Astrocyte (in vitro differentiated cells and primary cell): ENCODE measurements around the gene SMAD1. TPM values are rescaled to one million over a fixed set of nuclear protein-coding genes. Genes with fewer than 3 reads are reported as not detected.

ENCODE experiments used
- DNase-seq: peaks from one replicate; pipeline ENCODE4 v3.0.0-alpha.2; 2010; ENCODE audit warnings: low read depth
- FAIRE-seq: peaks from 2 replicates; lab custom pipeline; 2011; peaks lifted over from hg19 to GRCh38; lab: Jason Lieb, UNC
- H2AFZ ChIP-seq: 2 replicates; pipeline ENCODE4 v1.6.0; 2012; ENCODE audit warnings: low read depth, low read length, inconsistent platforms
- H3K27ac ChIP-seq: 2 replicates; pipeline ENCODE4 v1.5.1; 2011; ENCODE audit warnings: low read depth, low read length, inconsistent platforms
- H3K27me3 ChIP-seq: 2 replicates; pipeline ENCODE4 v1.6.0; 2011; ENCODE audit warnings: low read length, inconsistent platforms; ENCODE audit not compliant: insufficient read depth
- H3K36me3 ChIP-seq: 2 replicates; pipeline ENCODE4 v1.5.1; 2011; ENCODE audit warnings: low read length, inconsistent platforms; ENCODE audit not compliant: insufficient read depth
- H3K4me1 ChIP-seq: 2 replicates; pipeline ENCODE4 v1.5.1; 2011; ENCODE audit warnings: low read length, inconsistent platforms; ENCODE audit not compliant: insufficient read depth
- H3K4me2 ChIP-seq: 2 replicates; pipeline ENCODE4 v1.6.0; 2012; ENCODE audit warnings: low read length, inconsistent platforms
- H3K4me3 ChIP-seq: 2 replicates; pipeline ENCODE4 v1.5.1; 2011; ENCODE audit warnings: low read depth, mild to moderate bottlenecking, low read length, inconsistent platforms; ENCODE audit not compliant: insufficient read depth
- H3K79me2 ChIP-seq: 2 replicates; pipeline ENCODE4 v1.6.0; 2012; ENCODE audit warnings: mild to moderate bottlenecking, low read length, inconsistent platforms; ENCODE audit not compliant: insufficient read depth
- H3K9ac ChIP-seq: 2 replicates; pipeline ENCODE4 v1.6.0; 2012; ENCODE audit warnings: mild to moderate bottlenecking, low read length, inconsistent platforms
- H3K9me3 ChIP-seq: 2 replicates; pipeline ENCODE4 v1.5.1; 2012; ENCODE audit warnings: low read depth, mild to moderate bottlenecking, low read length, inconsistent platforms; ENCODE audit not compliant: insufficient read depth
- H4K20me1 ChIP-seq: 2 replicates; pipeline ENCODE4 v1.6.0; 2012; ENCODE audit warnings: low read length, inconsistent platforms; ENCODE audit not compliant: insufficient read depth
- H3K27ac Mint-ChIP-seq: one replicate; pipeline ENCODE4 v1.8.0; 2021; ENCODE audit warnings: mild to moderate bottlenecking, mixed read lengths; ENCODE audit not compliant: unreplicated experiment
- H3K27me3 Mint-ChIP-seq: one replicate; pipeline ENCODE4 v1.8.0; 2021; ENCODE audit warnings: low read depth, mixed read lengths; ENCODE audit not compliant: unreplicated experiment
- H3K36me3 Mint-ChIP-seq: one replicate; pipeline ENCODE4 v1.8.0; 2021; ENCODE audit warnings: low read depth, mixed read lengths; ENCODE audit not compliant: unreplicated experiment
- H3K4me1 Mint-ChIP-seq: one replicate; pipeline ENCODE4 v1.8.0; 2021; ENCODE audit warnings: low read depth, mixed read lengths; ENCODE audit not compliant: unreplicated experiment
- H3K4me3 Mint-ChIP-seq: one replicate; pipeline ENCODE4 v1.8.0; 2021; ENCODE audit warnings: mild to moderate bottlenecking, moderate library complexity, mixed read lengths; ENCODE audit not compliant: unreplicated experiment
- H3K9me3 Mint-ChIP-seq: one replicate; pipeline ENCODE4 v1.8.0; 2021; ENCODE audit warnings: mild to moderate bottlenecking, mixed read lengths; ENCODE audit not compliant: unreplicated experiment
- EZH2 ChIP-seq: IDR thresholded peaks from 2 replicates; pipeline ENCODE4 v1.6.1; 2012; ENCODE audit warnings: mild to moderate bottlenecking, low read length, inconsistent platforms; ENCODE audit not compliant: insufficient read depth
- total RNA-seq: library from RNA; stranded (reverse); gene quantifications from 2 replicates; pipeline ENCODE4 v1.2.1, GENCODE V29; 2021
- TF ChIP-seq, protein P1 (sequence below): IDR thresholded peaks from 2 replicates; pipeline ENCODE4 v1.5.1; 2011; ENCODE audit warnings: low read depth, mild to moderate bottlenecking, inconsistent platforms, low read length, moderate library complexity; ENCODE audit not compliant: insufficient read depth

The SMAD1 gene
- total RNA-seq, 1 donor from 2014 or later: 29.6 TPM

DNA sequence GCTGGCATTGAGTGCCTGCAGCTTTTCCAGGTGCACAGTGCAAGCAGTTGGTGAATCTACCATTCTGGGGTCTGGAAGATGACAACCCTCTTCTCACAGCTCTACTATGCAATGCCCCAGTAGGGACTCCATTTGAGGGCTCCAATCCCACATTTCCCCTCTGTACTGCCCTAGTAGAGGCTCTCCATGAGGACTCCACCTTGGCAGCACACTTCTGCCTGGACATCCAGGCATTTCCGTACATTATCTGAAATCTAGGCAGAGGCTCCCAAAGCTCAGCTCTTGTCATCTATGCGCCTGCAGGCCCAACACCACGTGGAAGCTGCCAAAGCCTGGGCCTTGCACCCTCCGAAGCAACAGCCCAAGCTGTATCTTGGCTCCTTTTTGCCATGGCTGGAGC, 8.4 kb upstream of the SMAD1 start:
- no peak for TF ChIP-seq EZH2
- TF ChIP-seq, protein P1, sequence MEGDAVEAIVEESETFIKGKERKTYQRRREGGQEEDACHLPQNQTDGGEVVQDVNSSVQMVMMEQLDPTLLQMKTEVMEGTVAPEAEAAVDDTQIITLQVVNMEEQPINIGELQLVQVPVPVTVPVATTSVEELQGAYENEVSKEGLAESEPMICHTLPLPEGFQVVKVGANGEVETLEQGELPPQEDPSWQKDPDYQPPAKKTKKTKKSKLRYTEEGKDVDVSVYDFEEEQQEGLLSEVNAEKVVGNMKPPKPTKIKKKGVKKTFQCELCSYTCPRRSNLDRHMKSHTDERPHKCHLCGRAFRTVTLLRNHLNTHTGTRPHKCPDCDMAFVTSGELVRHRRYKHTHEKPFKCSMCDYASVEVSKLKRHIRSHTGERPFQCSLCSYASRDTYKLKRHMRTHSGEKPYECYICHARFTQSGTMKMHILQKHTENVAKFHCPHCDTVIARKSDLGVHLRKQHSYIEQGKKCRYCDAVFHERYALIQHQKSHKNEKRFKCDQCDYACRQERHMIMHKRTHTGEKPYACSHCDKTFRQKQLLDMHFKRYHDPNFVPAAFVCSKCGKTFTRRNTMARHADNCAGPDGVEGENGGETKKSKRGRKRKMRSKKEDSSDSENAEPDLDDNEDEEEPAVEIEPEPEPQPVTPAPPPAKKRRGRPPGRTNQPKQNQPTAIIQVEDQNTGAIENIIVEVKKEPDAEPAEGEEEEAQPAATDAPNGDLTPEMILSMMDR: no peak
- H3K9ac ChIP-seq: no peak overlapping the region
- Mint-ChIP-seq H3K27ac (no peak overlapping the region), H3K9me3 (peaks cover 20% of the 10 kb centered on the region), H3K4me3 (no peak overlapping the region), H3K36me3 (peaks cover 2% of the 10 kb centered on the region), H3K27me3 (no peaks in the 10 kb centered on the region), H3K4me1 (no peaks in the 10 kb centered on the region)
- no peak overlapping the region for H3K4me2 ChIP-seq
- no peak for FAIRE-seq
- no peaks in the 10 kb centered on the region for H3K36me3 ChIP-seq
- peaks cover 9% of the 10 kb centered on the region for H3K9me3 ChIP-seq
- H3K27ac ChIP-seq: no peak overlapping the region
- H3K27me3 ChIP-seq: no peaks in the 10 kb centered on the region
- DNase-seq: no peak
- H3K4me3 ChIP-seq: no peak overlapping the region
- H3K79me2 ChIP-seq: no peaks in the 10 kb centered on the region
- no peaks in the 10 kb centered on the region for H3K4me1 ChIP-seq
- H4K20me1 ChIP-seq: no peaks in the 10 kb centered on the region
- H2AFZ ChIP-seq: no peak overlapping the region

DNA sequence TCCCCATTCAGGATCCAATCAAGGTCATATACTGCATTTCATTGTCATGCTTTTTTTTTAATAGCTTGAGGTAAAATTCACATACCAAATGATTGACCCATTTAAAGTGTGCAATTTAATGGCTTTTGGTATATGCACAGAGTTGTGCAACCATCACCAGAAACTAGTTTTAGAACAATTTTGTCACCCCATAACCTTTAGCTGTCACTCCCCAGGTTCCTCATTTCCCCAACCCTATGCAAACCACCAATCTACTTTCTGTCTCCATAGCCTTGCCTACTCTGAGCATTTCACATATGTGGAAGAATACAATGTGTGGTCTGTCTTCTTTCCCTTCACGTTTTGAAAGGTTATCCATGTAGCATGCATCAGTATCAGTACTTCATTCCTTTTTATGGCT, 1.4 kb upstream of the SMAD1 start:
- Histone ChIP-seq H3K27ac (no peak overlapping the region), H3K4me1 (peaks cover 13% of the 10 kb centered on the region), H2AFZ (no peak overlapping the region), H3K79me2 (peaks cover 34% of the 10 kb centered on the region), H3K27me3 (no peaks in the 10 kb centered on the region), H3K9ac (no peak overlapping the region), H3K4me2 (no peak overlapping the region), H3K36me3 (no peaks in the 10 kb centered on the region), H3K4me3 (no peak overlapping the region), H3K9me3 (no peaks in the 10 kb centered on the region), H4K20me1 (peaks cover 22% of the 10 kb centered on the region)
- H3K27ac Mint-ChIP-seq: no peak overlapping the region
- no peak for FAIRE-seq
- TF ChIP-seq, protein P1: no peak
- no peak for TF ChIP-seq EZH2
- H3K36me3 Mint-ChIP-seq: no peaks in the 10 kb centered on the region
- peaks cover 3% of the 10 kb centered on the region for H3K9me3 Mint-ChIP-seq
- no peak for DNase-seq
- no peaks in the 10 kb centered on the region for H3K27me3 Mint-ChIP-seq
- no peaks in the 10 kb centered on the region for H3K4me1 Mint-ChIP-seq
- H3K4me3 Mint-ChIP-seq: peak overlapping the region; percentile 81

DNA sequence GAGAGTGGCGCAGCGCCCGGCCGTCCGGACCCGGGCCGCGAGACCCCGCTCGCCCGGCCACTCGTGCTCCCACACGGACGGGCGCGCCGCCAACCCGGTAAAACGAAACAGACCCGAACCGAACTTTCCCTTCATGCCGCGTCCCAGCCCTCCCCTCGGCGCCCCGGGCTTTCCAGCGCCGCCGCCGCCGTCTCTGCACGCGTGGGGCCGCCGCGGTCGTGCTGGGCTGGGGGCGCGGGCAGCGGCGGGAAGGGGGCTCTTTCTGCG, 222 bp downstream of the SMAD1 start:
- H3K27me3 ChIP-seq: no peaks in the 10 kb centered on the region
- H4K20me1 ChIP-seq: peaks cover 31% of the 10 kb centered on the region
- peak overlapping the region; percentile 97 for H3K4me2 ChIP-seq
- Mint-ChIP-seq H3K4me3 (no peak overlapping the region), H3K9me3 (no peaks in the 10 kb centered on the region), H3K27me3 (no peaks in the 10 kb centered on the region), H3K27ac (no peak overlapping the region), H3K36me3 (no peaks in the 10 kb centered on the region), H3K4me1 (no peaks in the 10 kb centered on the region)
- H3K9ac ChIP-seq: peak overlapping the region; percentile 88
- no peaks in the 10 kb centered on the region for H3K36me3 ChIP-seq
- H3K27ac ChIP-seq: peak overlapping the region; percentile 89
- H2AFZ ChIP-seq: peak overlapping the region; percentile 93
- FAIRE-seq (no peak), DNase-seq (no peak)
- peaks cover 13% of the 10 kb centered on the region for H3K4me1 ChIP-seq
- H3K79me2 ChIP-seq: peaks cover 50% of the 10 kb centered on the region
- no peaks in the 10 kb centered on the region for H3K9me3 ChIP-seq
- no peak for TF ChIP-seq EZH2
- TF ChIP-seq, protein P1: no peak
- H3K4me3 ChIP-seq: peak overlapping the region; percentile 85
